Type B pancreatic cell (in vitro differentiated cells): ENCODE data around the gene SFT2D1. TPM values are rescaled to one million over a fixed set of nuclear protein-coding genes. Genes with fewer than 3 reads are reported as not detected.
"Not testable (repeated sequence)": the region's sequence is repeated elsewhere in the genome, so short reads cannot be mapped to it uniquely, and the experiment has no call there.

Experiments
- DNase-seq: peaks from one replicate; pipeline ENCODE4 v3.0.0; 2021; ENCODE audit warnings: mixed read lengths; ENCODE audit not compliant: unreplicated experiment; ENCODE audit errors: extremely low spot score
- H3K27ac Mint-ChIP-seq: 2 replicates; pipeline ENCODE4 v1.8.0; 2021; ENCODE audit warnings: mild to moderate bottlenecking, mixed read lengths
- H3K27me3 Mint-ChIP-seq: 2 replicates; pipeline ENCODE4 v1.8.0; 2021; ENCODE audit warnings: mixed read lengths
- H3K36me3 Mint-ChIP-seq: 2 replicates; pipeline ENCODE4 v1.8.0; 2021; ENCODE audit warnings: mixed read lengths
- H3K4me1 Mint-ChIP-seq: one replicate; pipeline ENCODE4 v1.8.0; 2021; ENCODE audit warnings: mixed read lengths; ENCODE audit not compliant: unreplicated experiment
- H3K4me3 Mint-ChIP-seq: 2 replicates; pipeline ENCODE4 v1.8.0; 2021; ENCODE audit warnings: mild to moderate bottlenecking, mixed read lengths
- H3K9me3 Mint-ChIP-seq: 2 replicates; pipeline ENCODE4 v1.8.0; 2021; ENCODE audit warnings: mixed read lengths
- total RNA-seq: library from RNA; stranded (reverse); gene quantifications from 2 replicates; pipeline ENCODE4 v1.2.1, GENCODE V29; 2021; ENCODE audit warnings: low replicate concordance
- TF ChIP-seq, protein P1 (sequence below): fragments of 200-600 bp; sonication (generic); conservative IDR thresholded peaks from 2 replicates; pipeline ENCODE4 v1.5.0; 2021; ENCODE audit warnings: antibody characterized with exemption, mild to moderate bottlenecking

Gene SFT2D1
- total RNA-seq, 1 donor from 2014 or later: 29.5 TPM

- H3K4me1 Mint-ChIP-seq: no peaks in the 10 kb centered on the region
- H3K27me3 Mint-ChIP-seq: no peaks in the 10 kb centered on the region
- no peak overlapping the region for H3K27ac Mint-ChIP-seq
Measured at GRCh38 chr6:166369782-166370181, 27.4 kb upstream of the SFT2D1 start.

GRCh38 chr6:166366921-166367320 is 24.6 kb upstream of the SFT2D1 start:
- Mint-ChIP-seq H3K27ac (no peak overlapping the region), H3K27me3 (no peaks in the 10 kb centered on the region), H3K4me1 (no peaks in the 10 kb centered on the region), H3K9me3 (no peaks in the 10 kb centered on the region), H3K36me3 (peaks cover 15% of the 10 kb centered on the region), H3K4me3 (no peak overlapping the region)
- TF ChIP-seq, protein P1, sequence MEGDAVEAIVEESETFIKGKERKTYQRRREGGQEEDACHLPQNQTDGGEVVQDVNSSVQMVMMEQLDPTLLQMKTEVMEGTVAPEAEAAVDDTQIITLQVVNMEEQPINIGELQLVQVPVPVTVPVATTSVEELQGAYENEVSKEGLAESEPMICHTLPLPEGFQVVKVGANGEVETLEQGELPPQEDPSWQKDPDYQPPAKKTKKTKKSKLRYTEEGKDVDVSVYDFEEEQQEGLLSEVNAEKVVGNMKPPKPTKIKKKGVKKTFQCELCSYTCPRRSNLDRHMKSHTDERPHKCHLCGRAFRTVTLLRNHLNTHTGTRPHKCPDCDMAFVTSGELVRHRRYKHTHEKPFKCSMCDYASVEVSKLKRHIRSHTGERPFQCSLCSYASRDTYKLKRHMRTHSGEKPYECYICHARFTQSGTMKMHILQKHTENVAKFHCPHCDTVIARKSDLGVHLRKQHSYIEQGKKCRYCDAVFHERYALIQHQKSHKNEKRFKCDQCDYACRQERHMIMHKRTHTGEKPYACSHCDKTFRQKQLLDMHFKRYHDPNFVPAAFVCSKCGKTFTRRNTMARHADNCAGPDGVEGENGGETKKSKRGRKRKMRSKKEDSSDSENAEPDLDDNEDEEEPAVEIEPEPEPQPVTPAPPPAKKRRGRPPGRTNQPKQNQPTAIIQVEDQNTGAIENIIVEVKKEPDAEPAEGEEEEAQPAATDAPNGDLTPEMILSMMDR: no peak
- no peak for DNase-seq

More at GRCh38 chr6:166369782-166370181, 27.4 kb upstream of the SFT2D1 start:
- Mint-ChIP-seq H3K9me3 (no peaks in the 10 kb centered on the region), H3K36me3 (peaks cover 9% of the 10 kb centered on the region), H3K4me3 (no peak overlapping the region)
- TF ChIP-seq, protein P1: no peak
- no peak for DNase-seq

GRCh38 chr6:166365806-166366205 is 23.5 kb upstream of the SFT2D1 start:
- no peak overlapping the region for H3K4me3 Mint-ChIP-seq
- no peaks in the 10 kb centered on the region for H3K9me3 Mint-ChIP-seq
- peaks cover 15% of the 10 kb centered on the region for H3K36me3 Mint-ChIP-seq
- no peak for DNase-seq
- H3K4me1 Mint-ChIP-seq: no peaks in the 10 kb centered on the region
- no peak overlapping the region for H3K27ac Mint-ChIP-seq
- H3K27me3 Mint-ChIP-seq: no peaks in the 10 kb centered on the region
- TF ChIP-seq, protein P1: no peak

DNA sequence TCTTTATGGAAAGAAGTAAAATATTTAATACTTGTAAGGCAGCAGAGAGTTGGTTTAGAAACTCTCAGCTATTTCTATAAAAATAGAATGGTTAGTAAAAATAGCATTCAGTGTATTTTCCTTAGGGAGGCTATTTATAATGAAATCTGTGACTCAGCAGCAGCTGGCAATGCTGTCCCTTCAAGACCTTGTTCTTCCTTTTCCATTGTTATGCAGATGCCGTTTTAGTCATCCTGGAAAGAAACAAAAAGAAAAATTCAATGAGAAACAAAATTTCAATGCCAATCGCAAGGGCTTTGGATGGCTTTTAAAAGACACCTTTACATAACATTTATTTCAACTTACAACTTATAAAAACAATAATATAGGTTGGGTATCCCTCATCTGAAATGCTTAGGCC is 22.9 kb upstream of the SFT2D1 start:
- H3K36me3 Mint-ChIP-seq: peaks cover 15% of the 10 kb centered on the region
- no peaks in the 10 kb centered on the region for H3K9me3 Mint-ChIP-seq
- TF ChIP-seq, protein P1: no peak
- DNase-seq: no peak
- no peaks in the 10 kb centered on the region for H3K4me1 Mint-ChIP-seq
- no peaks in the 10 kb centered on the region for H3K27me3 Mint-ChIP-seq
- H3K27ac Mint-ChIP-seq: no peak overlapping the region
- H3K4me3 Mint-ChIP-seq: no peak overlapping the region

GRCh38 chr6:166364456-166364855 is 22.1 kb upstream of the SFT2D1 start:
- H3K4me3 Mint-ChIP-seq: no peak overlapping the region
- H3K27me3 Mint-ChIP-seq: peaks cover 5% of the 10 kb centered on the region
- H3K4me1 Mint-ChIP-seq: no peaks in the 10 kb centered on the region

DNA sequence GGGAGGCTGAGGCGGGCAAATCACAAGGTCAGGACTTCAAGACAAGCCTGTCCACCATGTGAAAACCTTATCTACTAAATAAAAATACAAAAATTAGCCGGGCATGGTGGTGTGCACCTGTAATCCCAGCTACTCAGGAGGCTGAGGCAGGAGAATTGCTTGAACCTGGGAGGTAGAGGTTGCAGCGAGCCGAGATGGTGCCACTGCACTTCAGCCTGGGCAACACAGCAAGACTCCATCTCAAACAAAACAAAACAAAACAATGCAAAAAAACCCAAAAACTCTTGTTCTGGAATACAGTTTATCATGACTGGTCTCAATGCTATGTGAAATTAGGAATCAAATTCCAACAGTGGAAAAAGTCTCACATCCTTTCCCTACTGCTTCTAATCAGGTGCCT is 20.1 kb upstream of the SFT2D1 start:
- H3K27me3 Mint-ChIP-seq: peaks cover 16% of the 10 kb centered on the region
- H3K27ac Mint-ChIP-seq, H3K9me3 Mint-ChIP-seq, H3K4me1 Mint-ChIP-seq, H3K36me3 Mint-ChIP-seq, H3K4me3 Mint-ChIP-seq, DNase-seq: not testable (repeated sequence)

More at GRCh38 chr6:166364456-166364855, 22.1 kb upstream of the SFT2D1 start:
- no peaks in the 10 kb centered on the region for H3K9me3 Mint-ChIP-seq
- TF ChIP-seq, protein P1: no peak
- no peak overlapping the region for H3K27ac Mint-ChIP-seq
- H3K36me3 Mint-ChIP-seq: peaks cover 15% of the 10 kb centered on the region
- no peak for DNase-seq
